Endothelial cell (in vitro differentiated cells): Measurements from ENCODE around the gene SIMC1. TPM values are rescaled to one million over a fixed set of nuclear protein-coding genes. Genes with fewer than 3 reads are reported as not detected.

Source experiments
- DNase-seq: peaks from one replicate; pipeline ENCODE4 v3.0.0; 2021; ENCODE audit warnings: low spot score
- H3K27ac Mint-ChIP-seq: one replicate; pipeline ENCODE4 v1.8.0; 2021; ENCODE audit warnings: mixed read lengths, inconsistent platforms; ENCODE audit not compliant: unreplicated experiment
- H3K27me3 Mint-ChIP-seq: one replicate; pipeline ENCODE4 v1.8.0; 2021; ENCODE audit warnings: mild to moderate bottlenecking, moderate library complexity, mixed read lengths, inconsistent platforms; ENCODE audit not compliant: unreplicated experiment
- H3K36me3 Mint-ChIP-seq: one replicate; pipeline ENCODE4 v1.8.0; 2021; ENCODE audit warnings: mild to moderate bottlenecking, low read depth, mixed read lengths, inconsistent platforms; ENCODE audit not compliant: unreplicated experiment
- H3K4me1 Mint-ChIP-seq: one replicate; pipeline ENCODE4 v1.8.0; 2021; ENCODE audit warnings: mild to moderate bottlenecking, mixed read lengths, inconsistent platforms; ENCODE audit not compliant: unreplicated experiment
- H3K4me3 Mint-ChIP-seq: one replicate; pipeline ENCODE4 v1.8.0; 2021; ENCODE audit warnings: mild to moderate bottlenecking, mixed read lengths, inconsistent platforms; ENCODE audit not compliant: unreplicated experiment
- H3K9me3 Mint-ChIP-seq: one replicate; pipeline ENCODE4 v1.8.0; 2021; ENCODE audit warnings: mixed read lengths, inconsistent platforms; ENCODE audit not compliant: unreplicated experiment
- total RNA-seq: library from RNA; stranded (reverse); fragmentation: NEBNext Ultra II Directional; extraction: Animal tissue kit (Norgen Biotek cat#: 25700); gene quantifications from one replicate; pipeline ENCODE4 v1.2.1, GENCODE V29; 2021; ENCODE audit not compliant: unreplicated experiment
- TF ChIP-seq, protein P1 (sequence below): fragments of 200-600 bp; sonication (generic); IDR thresholded peaks from one replicate; pipeline ENCODE4 v1.5.0; 2021; ENCODE audit warnings: antibody characterized with exemption; ENCODE audit not compliant: unreplicated experiment

The SIMC1 gene
- total RNA-seq, 1 donor from 2014 or later, result 17.5 TPM

- Mint-ChIP-seq H3K27ac (no peak overlapping the region), H3K27me3 (peaks cover 5% of the 10 kb centered on the region), H3K36me3 (peaks cover 4% of the 10 kb centered on the region), H3K4me3 (no peak overlapping the region), H3K4me1 (no peaks in the 10 kb centered on the region), H3K9me3 (no peaks in the 10 kb centered on the region)
- TF ChIP-seq, protein P1, sequence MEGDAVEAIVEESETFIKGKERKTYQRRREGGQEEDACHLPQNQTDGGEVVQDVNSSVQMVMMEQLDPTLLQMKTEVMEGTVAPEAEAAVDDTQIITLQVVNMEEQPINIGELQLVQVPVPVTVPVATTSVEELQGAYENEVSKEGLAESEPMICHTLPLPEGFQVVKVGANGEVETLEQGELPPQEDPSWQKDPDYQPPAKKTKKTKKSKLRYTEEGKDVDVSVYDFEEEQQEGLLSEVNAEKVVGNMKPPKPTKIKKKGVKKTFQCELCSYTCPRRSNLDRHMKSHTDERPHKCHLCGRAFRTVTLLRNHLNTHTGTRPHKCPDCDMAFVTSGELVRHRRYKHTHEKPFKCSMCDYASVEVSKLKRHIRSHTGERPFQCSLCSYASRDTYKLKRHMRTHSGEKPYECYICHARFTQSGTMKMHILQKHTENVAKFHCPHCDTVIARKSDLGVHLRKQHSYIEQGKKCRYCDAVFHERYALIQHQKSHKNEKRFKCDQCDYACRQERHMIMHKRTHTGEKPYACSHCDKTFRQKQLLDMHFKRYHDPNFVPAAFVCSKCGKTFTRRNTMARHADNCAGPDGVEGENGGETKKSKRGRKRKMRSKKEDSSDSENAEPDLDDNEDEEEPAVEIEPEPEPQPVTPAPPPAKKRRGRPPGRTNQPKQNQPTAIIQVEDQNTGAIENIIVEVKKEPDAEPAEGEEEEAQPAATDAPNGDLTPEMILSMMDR, result no peak
- no peak for DNase-seq
Measured at GRCh38 chr5:176342158-176342483, 103.9 kb downstream of the SIMC1 start.

- TF ChIP-seq, protein P1, result no peak
- no peaks in the 10 kb centered on the region for H3K9me3 Mint-ChIP-seq
- no peaks in the 10 kb centered on the region for H3K4me1 Mint-ChIP-seq
- no peak overlapping the region for H3K4me3 Mint-ChIP-seq
- peaks cover 5% of the 10 kb centered on the region for H3K27me3 Mint-ChIP-seq
- H3K36me3 Mint-ChIP-seq, result peaks cover 8% of the 10 kb centered on the region
- DNase-seq, result no peak
- no peak overlapping the region for H3K27ac Mint-ChIP-seq
Measured at GRCh38 chr5:176342766-176343458, 104.7 kb downstream of the SIMC1 start.

GRCh38 chr5:176350416-176350815 lies 112.2 kb downstream of the SIMC1 start:
- H3K4me1 Mint-ChIP-seq, result peaks cover 12% of the 10 kb centered on the region
- TF ChIP-seq, protein P1, result no peak
- H3K36me3 Mint-ChIP-seq, result peaks cover 58% of the 10 kb centered on the region
- H3K27ac Mint-ChIP-seq, result no peak overlapping the region
- H3K27me3 Mint-ChIP-seq, result no peaks in the 10 kb centered on the region
- H3K4me3 Mint-ChIP-seq, result no peak overlapping the region
- DNase-seq, result no peak
- H3K9me3 Mint-ChIP-seq, result no peaks in the 10 kb centered on the region

DNA sequence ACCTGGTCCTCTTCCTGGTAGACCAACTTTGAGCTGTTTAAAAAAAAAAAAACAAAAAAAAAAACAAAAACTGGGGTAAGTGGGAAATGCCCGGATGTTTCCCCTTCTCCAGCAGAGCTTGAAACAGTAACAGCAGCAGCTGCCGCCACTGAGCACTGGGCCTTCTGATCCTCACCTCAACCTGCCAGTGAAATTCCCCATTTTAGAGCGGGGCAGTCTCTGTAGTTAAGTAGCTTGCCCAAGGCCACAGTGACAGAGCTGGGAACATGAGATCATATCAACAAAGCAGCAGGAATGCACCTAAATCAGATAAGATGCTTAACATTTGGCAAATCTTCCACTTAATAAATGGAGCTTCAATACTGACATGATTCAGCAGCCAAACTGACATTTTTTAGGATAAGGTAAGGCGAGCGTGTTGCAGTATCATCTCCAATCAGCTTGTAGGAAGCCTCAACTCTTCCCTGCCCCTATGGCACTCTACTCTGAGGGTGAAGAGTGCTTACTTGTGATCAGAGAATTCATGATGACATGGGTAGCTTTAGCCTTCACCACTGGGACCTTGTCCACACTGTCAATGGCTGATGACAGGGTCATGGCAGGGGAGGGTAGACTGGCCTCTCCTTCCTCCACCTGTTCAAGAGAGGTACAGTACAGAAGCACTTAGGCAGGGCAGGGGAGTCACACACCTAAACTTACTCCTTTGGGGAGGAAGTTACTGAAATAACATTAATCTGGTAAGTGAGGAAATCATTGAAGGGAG lies 114.1 kb downstream of the SIMC1 start:
- H3K4me3 Mint-ChIP-seq, result no peak overlapping the region
- H3K9me3 Mint-ChIP-seq, result no peaks in the 10 kb centered on the region
- peaks cover 12% of the 10 kb centered on the region for H3K4me1 Mint-ChIP-seq
- peaks cover 61% of the 10 kb centered on the region for H3K36me3 Mint-ChIP-seq
- no peak for DNase-seq
- TF ChIP-seq, protein P1, result no peak
- no peaks in the 10 kb centered on the region for H3K27me3 Mint-ChIP-seq
- no peak overlapping the region for H3K27ac Mint-ChIP-seq

DNA sequence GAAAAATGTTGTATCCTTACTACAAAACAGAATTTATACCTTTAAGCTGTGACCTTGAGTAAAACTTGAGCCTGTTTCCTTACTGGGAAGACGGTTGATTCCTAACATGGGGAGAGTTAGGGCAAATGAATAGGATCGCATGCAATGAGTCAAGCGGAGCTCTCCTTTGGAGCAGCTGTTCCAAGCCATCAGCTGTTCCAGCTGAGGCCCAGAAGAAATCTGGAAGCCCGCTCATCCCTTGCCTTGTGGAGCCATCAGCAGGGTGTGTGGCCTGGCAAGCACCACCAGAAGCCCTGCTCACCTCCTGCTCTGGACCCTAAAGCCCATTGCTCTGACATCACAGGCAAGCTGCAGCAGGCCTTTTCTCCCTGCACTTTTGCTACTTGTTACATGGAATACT lies 115.3 kb downstream of the SIMC1 start:
- Mint-ChIP-seq H3K27ac (no peak overlapping the region), H3K27me3 (no peaks in the 10 kb centered on the region), H3K4me3 (no peak overlapping the region), H3K4me1 (peaks cover 12% of the 10 kb centered on the region), H3K36me3 (peaks cover 59% of the 10 kb centered on the region), H3K9me3 (no peaks in the 10 kb centered on the region)
- no peak for DNase-seq
- TF ChIP-seq, protein P1, result no peak
